SJSA1 (cell line): ENCODE data around the gene HDAC1. TPM values are rescaled to one million over a fixed set of nuclear protein-coding genes. Genes with fewer than 3 reads are reported as not detected.
"Not testable (repeated sequence)": the region's sequence is repeated elsewhere in the genome, so short reads cannot be mapped to it uniquely, and the experiment has no call there.

Source experiments
- DNase-seq, 2 experiments: peaks; one replicate each; pipeline ENCODE4 v3.0.0-alpha.2; 2015 to 2020; ENCODE audit warnings: low spot score in 2 of 2, low read depth in 1 of 2
- H3K27ac ChIP-seq: fragments of 250-450 bp; sonication (Bioruptor Pico); 2 replicates; pipeline ENCODE4 v1.5.1; 2020; ENCODE audit warnings: mild to moderate bottlenecking, moderate library complexity
- H3K27me3 ChIP-seq: fragments of 250-450 bp; sonication (Bioruptor Pico); replicated peaks from 2 replicates; pipeline ENCODE4 v1.5.1; 2020; ENCODE audit warnings: mild to moderate bottlenecking, moderate library complexity
- H3K36me3 ChIP-seq: fragments of 250-450 bp; sonication (Bioruptor Pico); 2 replicates; pipeline ENCODE4 v1.5.1; 2020; ENCODE audit warnings: mild to moderate bottlenecking
- H3K4me1 ChIP-seq: fragments of 250-450 bp; sonication (Bioruptor Pico); replicated peaks from 2 replicates; pipeline ENCODE4 v1.6.1; 2021; ENCODE audit warnings: mild to moderate bottlenecking
- H3K4me3 ChIP-seq: fragments of 250-450 bp; sonication (Bioruptor Pico); 2 replicates; pipeline ENCODE4 v1.5.1; 2020; ENCODE audit warnings: mild to moderate bottlenecking
- H3K9me3 ChIP-seq: fragments of 250-450 bp; sonication (Bioruptor Pico); replicated peaks from 2 replicates; pipeline ENCODE4 v1.5.1; 2020; ENCODE audit warnings: mild to moderate bottlenecking
- total RNA-seq: library from RNA; depleted of rRNA; stranded (reverse); fragments of >200 nt; shearing (Covaris generic); gene quantifications from 2 replicates; pipeline ENCODE4 v1.2.3, GENCODE V29; 2014

Gene HDAC1
- total RNA-seq, 1 experiment from 2014 or later, result 191 TPM

DNA sequence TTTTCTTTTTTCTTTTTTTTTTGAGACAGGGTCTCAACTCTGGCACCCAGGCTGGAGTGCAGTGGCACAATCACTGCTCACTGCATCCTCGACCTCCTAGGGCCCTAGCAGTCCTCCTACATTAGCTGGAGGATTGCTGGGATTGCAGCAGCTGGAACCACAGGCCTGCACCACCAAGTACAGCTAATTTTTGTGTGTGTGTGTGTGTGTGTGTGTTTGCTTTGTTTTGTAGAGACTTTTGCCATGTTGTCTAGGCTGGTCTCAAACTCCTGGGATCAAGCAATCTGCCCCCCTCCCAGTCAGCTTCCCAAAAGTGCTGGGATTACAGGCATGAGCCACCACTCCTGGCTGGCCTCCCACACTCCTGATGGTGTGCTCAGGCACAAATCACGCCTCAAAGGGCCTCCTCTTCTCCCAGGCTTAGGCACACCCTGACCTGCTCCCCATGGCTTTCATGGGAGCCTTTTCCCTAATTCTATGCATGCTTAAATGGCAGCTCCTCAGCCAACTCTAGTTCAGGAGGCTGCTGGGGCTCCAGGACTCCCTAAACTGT lies 61.0 kb downstream of the HDAC1 start:
- H3K9me3 ChIP-seq, result no peaks in the 10 kb centered on the region; the same call in 1 of the 2 replicates
- H3K27ac ChIP-seq, result no peak overlapping the region
- DNase-seq, result no peak
- no peaks in the 10 kb centered on the region for H3K27me3 ChIP-seq
- H3K4me1 ChIP-seq, result peaks cover 12% of the 10 kb centered on the region
- H3K4me3 ChIP-seq, result no peak overlapping the region
- peaks cover 8% of the 10 kb centered on the region; the same call in 1 of the 2 replicates for H3K36me3 ChIP-seq

DNA sequence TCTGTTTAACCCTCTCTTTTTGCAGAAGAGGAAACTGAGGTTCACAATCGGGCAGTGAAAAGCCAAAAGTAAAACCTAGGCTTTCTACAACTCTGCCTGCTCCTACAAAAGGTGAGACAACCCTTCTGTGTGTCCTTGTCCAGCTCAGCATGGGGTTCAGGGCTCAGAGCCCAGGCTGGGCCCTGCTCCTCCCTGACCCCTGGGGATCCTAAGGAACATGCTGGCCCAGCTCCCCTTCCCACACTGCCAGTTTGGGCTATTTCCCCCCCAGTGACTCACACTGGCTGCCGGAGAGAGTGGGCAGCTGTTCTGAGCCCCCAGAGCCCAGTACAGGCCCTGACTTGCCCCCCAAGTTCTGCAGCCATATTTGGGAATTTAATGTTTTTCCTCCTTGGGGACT lies 61.5 kb downstream of the HDAC1 start:
- Histone ChIP-seq H3K27me3 (no peaks in the 10 kb centered on the region), H3K4me1 (peaks cover 12% of the 10 kb centered on the region), H3K36me3 (peaks cover 8% of the 10 kb centered on the region; the same call in 1 of the 2 replicates), H3K9me3 (no peaks in the 10 kb centered on the region; the same call in 1 of the 2 replicates), H3K4me3 (no peak overlapping the region), H3K27ac (no peak overlapping the region)
- DNase-seq, result no peak

DNA sequence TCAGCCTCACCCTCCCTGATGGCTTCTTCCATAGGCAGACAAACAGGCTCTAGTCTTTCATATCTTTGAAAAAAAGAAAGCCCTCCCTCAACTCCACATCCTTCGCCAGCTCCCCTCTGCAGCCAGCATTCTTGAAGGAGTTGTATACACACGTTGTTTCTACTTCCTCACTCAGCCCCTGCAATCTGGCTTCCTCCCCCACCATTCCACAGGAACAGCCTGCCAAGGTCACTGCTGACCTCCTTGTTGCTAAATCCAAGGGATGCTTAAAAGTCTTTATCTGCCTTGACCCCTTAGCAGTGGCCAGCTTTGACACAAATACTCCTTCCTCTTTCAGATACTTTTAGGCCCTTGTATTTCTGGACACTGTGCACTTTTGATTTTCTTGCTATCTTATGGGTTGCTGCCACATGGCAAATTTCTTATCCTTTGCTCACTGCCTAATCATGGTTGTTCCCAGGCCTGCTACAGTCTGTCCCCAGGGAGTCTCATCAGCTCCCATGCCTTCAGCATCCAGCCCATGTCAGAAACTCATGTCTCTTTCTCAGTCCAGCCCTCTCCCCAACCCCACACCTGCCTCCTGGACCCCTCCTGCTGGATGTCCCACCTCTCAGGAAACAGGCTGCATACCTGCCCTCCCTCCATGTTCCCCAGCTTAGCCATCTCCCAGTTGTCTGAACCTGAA lies 62.1 kb downstream of the HDAC1 start:
- Histone ChIP-seq H3K27ac (no peak overlapping the region), H3K9me3 (no peaks in the 10 kb centered on the region; the same call in 1 of the 2 replicates), H3K36me3 (peaks cover 8% of the 10 kb centered on the region; the same call in 1 of the 2 replicates), H3K4me3 (no peak overlapping the region), H3K27me3 (no peaks in the 10 kb centered on the region), H3K4me1 (peaks cover 12% of the 10 kb centered on the region)
- no peak for DNase-seq

DNA sequence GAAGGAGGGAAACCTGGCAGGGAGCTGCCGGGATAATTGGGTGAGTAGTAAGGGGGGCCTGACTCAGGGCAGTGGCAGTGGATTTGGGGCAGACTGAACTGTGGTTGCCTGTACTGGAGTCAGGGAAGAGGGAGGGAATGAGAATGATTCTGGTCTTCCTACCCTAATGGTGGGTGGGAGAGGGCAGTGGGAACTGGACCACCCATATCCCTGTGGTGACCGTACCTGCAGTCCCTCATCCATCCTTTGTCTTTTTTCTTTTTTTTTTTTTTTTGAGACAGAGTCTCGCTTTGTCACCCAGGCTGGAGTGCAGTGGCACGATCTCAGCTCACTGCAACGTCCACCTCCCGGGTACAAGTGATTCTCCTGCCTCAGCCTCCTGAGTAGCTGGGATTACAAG lies 63.9 kb downstream of the HDAC1 start:
- DNase-seq, H3K4me3 ChIP-seq, H3K9me3 ChIP-seq, H3K27me3 ChIP-seq, H3K27ac ChIP-seq, H3K36me3 ChIP-seq: not testable (repeated sequence)
- H3K4me1 ChIP-seq, result peaks cover 11% of the 10 kb centered on the region

DNA sequence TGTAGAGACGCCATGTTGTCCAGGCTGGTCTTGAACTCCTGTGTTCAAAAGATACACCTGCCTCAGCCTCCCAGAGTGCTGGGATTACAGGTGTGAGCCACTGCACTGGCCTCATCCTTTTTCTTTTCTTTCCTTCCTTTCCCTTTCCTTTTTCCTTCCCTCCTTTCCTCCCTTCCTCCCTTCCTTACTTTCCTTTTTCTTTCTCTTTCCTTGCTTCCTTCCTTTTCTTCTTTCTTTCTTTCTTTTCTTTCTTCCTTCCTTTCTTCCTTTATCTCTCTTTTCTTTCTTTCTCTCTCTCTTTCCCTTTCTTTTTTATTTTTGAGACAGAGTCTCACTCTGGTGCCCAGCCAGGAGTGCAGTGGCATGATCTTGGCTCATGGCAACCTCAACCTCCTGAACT lies 64.6 kb downstream of the HDAC1 start:
- H3K4me1 ChIP-seq, result peaks cover 9% of the 10 kb centered on the region
- H3K4me3 ChIP-seq, result no peak overlapping the region
- no peaks in the 10 kb centered on the region; the same call in 1 of the 2 replicates for H3K9me3 ChIP-seq
- no peak for DNase-seq
- no peaks in the 10 kb centered on the region for H3K27me3 ChIP-seq
- H3K36me3 ChIP-seq, result peaks cover 13% of the 10 kb centered on the region
- no peak overlapping the region for H3K27ac ChIP-seq

DNA sequence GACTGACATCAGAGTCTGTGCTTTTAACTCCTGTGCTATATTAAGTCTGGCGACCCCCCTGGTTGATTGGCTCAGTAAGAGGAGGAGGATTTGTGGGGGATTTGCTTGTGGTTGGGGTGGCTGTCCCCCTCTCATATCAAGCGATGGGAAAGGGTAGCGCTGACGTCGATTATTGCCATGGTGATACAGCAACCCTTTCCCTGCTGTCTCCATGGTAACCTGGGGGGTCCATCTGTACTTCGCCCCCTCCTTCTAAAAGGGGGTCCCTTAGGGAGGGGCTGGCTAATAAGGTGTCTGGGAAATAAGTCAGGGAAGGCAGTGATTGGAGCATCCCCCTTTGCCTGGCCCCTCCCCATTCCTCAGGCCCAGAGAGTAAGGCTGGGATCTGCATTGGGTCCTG lies 65.7 kb downstream of the HDAC1 start:
- Histone ChIP-seq H3K4me3 (no peak overlapping the region), H3K27me3 (no peaks in the 10 kb centered on the region), H3K36me3 (peaks cover 13% of the 10 kb centered on the region; the same call in 1 of the 2 replicates)

DNA sequence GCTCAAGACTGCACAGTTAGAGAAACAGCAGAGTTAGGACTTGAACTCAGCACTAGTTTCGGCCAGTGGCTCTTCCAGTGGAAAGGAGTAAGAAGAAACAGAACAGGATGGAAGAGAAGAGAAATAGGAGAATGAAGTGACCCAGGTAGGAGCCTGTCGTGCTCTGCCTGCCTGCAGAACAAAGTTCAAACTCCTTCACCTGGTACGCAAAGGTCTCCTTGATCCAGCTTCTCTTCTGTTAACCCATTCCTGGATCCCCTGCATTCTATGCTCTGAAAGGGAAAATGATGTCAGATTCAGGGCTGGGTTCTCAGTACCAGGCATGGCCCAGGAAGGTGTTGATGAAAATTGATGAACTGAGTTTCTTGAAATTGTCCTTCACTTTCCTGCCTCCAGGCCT lies 66.6 kb downstream of the HDAC1 start:
- no peak overlapping the region for H3K4me3 ChIP-seq
- peaks cover 7% of the 10 kb centered on the region for H3K4me1 ChIP-seq
- no peak for DNase-seq
- H3K27me3 ChIP-seq, result no peaks in the 10 kb centered on the region
- H3K36me3 ChIP-seq, result peaks cover 15% of the 10 kb centered on the region
- H3K9me3 ChIP-seq, result no peaks in the 10 kb centered on the region
- H3K27ac ChIP-seq, result no peak overlapping the region

More for the DNA sequence above, 65.7 kb downstream of the HDAC1 start:
- no peak overlapping the region for H3K27ac ChIP-seq
- H3K4me1 ChIP-seq, result peaks cover 7% of the 10 kb centered on the region
- H3K9me3 ChIP-seq, result no peaks in the 10 kb centered on the region
- no peak for DNase-seq

DNA sequence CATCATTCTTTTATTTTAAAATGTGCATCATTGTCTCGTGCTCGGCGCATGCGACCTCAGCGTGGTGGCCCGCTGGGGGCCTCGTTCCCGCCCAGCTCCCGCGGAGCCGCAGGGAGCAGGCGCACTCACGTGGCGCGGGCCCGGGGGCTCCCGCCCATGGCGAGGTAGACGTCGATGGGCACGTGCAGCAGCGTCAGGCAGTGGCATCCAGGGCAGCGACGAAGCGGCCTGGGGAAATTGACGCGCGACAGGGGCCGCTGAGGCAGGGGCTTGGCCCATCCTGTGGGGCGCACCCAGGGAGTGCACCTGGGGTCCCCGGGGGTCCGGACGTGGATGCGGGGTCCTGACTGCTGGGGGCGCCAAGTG lies 69.4 kb downstream of the HDAC1 start:
- Histone ChIP-seq H3K4me1 (peaks cover 7% of the 10 kb centered on the region), H3K4me3 (no peak overlapping the region), H3K27ac (no peak overlapping the region), H3K36me3 (peaks cover 22% of the 10 kb centered on the region), H3K9me3 (no peaks in the 10 kb centered on the region), H3K27me3 (no peaks in the 10 kb centered on the region)
- DNase-seq, result no peak

DNA sequence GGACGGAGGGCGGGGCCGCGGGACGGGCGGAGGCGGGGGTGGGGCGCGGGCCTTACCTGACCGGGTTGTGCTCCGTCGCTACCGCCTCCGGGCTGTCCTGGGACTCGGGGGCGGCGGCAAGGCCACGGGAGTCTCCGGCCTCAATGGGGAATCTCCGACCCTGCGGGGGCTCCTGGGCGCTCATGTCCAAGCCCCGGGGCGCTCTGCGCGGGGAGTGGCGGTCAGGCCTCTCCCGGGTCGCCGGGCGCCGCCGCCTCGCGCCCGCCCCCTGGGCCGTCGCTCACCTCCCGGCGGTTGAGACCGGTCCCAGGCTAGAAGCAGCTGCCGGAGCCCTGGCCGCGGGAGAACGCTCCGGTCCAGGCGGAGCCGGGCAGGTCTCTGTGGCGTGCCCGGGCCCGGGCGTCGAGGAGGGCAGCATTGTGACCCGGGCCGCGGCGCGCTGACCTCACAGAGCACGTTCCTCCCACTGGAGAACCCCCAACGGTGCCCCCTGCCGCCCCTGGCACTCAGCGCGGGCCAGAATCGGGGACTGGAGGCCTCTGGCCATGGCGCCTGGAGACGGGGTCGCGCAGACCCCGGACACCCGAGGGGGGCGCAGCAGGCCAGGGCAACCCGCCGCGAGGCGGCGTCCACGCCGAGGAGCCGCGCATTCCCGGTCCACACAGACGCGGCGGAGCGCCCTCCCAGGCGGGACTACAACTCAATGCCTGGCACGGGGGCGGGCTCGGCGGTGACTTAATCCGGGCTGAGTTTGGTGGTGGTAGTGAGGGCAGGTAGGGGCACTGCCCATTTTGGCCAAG lies 70.0 kb downstream of the HDAC1 start:
- Histone ChIP-seq H3K27ac (no peak overlapping the region), H3K36me3 (peaks cover 25% of the 10 kb centered on the region), H3K4me1 (peaks cover 7% of the 10 kb centered on the region), H3K9me3 (no peaks in the 10 kb centered on the region), H3K27me3 (no peaks in the 10 kb centered on the region), H3K4me3 (peak overlapping the region; percentile 28)
- DNase-seq, result no peak

DNA sequence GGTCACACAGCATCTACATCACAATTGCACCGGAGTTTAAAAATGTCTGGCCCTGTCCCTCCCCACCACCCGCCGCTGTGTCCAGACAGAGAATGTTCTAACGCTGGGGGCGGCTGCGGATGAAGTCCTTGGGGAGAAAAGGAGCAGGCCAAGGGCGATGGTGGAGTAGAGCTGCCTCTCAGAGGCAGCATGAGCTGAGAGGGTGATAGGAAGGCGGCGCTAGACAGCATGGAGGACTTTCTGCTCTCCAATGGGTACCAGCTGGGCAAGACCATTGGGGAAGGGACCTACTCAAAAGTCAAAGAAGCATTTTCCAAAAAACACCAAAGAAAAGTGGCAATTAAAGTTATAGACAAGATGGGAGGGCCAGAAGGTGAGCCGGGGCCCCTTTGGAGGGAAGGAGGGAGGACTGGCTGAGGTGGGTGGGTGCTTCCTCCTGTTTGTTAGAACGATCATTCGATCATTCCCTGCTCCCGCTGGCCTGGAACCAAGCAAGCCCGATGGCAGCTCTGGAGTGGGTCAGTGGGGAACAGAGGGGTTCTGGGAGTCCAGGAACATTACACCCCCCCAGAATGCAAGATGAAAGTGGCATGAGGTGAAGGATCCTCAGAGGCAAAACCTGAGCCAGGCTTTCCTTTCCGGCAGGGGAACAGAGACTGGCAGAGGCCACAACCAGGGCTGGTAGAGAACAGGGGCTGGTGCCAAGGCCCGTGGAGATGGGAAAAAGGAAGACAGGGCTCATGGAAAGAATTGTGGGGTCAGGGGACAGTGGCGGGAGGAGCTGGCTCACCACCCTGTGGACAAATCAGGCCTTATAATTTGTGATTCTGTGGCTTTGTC lies 70.8 kb downstream of the HDAC1 start, which contains the start of the genes FAM229A and TSSK3:
FAM229A (minus strand) TSS at position 12 of the 840 bp plus-strand sequence. CDS start 394 bp downstream, outside the sequence.
TSSK3 (plus strand) TSS at position 66 of the 840 bp plus-strand sequence; CDS start at position 229, 163 bp downstream.
- peaks cover 33% of the 10 kb centered on the region for H3K36me3 ChIP-seq
- H3K27me3 ChIP-seq, result no peaks in the 10 kb centered on the region
- no peak within 1 kb of the TSS for H3K27ac ChIP-seq
- no peak for DNase-seq
- peak within 1 kb of the TSS; percentile 28 for H3K4me3 ChIP-seq
- H3K9me3 ChIP-seq, result no peaks in the 10 kb centered on the region
- peaks cover 7% of the 10 kb centered on the region for H3K4me1 ChIP-seq

DNA sequence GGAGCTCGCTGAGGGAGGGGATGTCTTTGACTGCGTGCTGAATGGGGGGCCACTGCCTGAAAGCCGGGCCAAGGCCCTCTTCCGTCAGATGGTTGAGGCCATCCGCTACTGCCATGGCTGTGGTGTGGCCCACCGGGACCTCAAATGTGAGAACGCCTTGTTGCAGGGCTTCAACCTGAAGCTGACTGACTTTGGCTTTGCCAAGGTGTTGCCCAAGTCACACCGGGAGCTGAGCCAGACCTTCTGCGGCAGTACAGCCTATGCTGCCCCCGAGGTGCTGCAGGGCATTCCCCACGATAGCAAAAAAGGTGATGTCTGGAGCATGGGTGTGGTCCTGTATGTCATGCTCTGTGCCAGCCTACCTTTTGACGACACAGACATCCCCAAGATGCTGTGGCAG lies 71.8 kb downstream of the HDAC1 start:
- no peak for DNase-seq
- H3K9me3 ChIP-seq, result no peaks in the 10 kb centered on the region
- peaks cover 7% of the 10 kb centered on the region for H3K4me1 ChIP-seq

DNA sequence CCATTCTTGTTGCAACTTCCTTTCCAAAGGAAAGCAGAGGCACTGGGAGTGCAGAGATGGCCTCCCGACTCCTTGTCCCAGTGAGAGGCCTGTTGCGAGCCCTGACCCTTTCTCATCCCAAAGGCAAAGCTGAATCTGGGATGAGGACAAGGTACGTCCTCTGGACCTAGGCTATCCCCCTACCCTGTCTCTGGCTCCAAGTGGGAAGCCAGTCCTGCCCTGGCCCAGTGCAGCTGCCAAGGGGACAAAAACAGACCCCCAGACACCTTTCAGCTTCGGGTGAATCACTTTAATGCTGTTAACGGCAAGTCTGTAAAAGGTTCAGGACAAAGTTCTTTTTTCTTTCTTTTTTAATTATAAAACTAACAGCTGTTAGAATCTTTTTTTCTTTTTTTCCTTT lies 73.0 kb downstream of the HDAC1 start:
- no peak overlapping the region for H3K4me3 ChIP-seq
- no peaks in the 10 kb centered on the region for H3K9me3 ChIP-seq
- no peaks in the 10 kb centered on the region for H3K27me3 ChIP-seq
- DNase-seq, result no peak
- H3K4me1 ChIP-seq, result peaks cover 7% of the 10 kb centered on the region
- peaks cover 53% of the 10 kb centered on the region for H3K36me3 ChIP-seq
- H3K27ac ChIP-seq, result no peak overlapping the region

More for the DNA sequence above, 71.8 kb downstream of the HDAC1 start:
- no peaks in the 10 kb centered on the region for H3K27me3 ChIP-seq
- H3K27ac ChIP-seq, result no peak overlapping the region
- peaks cover 43% of the 10 kb centered on the region for H3K36me3 ChIP-seq
- H3K4me3 ChIP-seq, result no peak overlapping the region

DNA sequence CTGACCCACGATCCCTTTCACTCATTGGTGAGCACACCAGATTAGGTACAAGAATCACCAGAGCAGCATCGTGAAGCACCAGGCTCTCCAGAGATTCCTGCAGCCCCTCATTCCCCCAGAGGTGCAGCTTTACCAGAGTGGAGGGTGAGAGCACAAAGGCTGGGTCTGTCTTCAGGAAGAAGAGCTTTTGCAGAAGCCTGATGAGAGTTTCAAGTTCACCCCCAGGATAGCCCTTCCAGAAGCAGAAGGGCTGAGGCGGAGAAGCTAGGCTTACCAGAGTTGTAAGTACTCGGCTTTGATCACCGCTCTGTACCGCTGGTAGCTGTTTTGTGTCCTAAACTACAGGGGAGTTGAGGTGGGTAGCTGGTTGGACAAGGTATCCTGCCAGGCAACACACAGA lies 73.6 kb downstream of the HDAC1 start:
- no peaks in the 10 kb centered on the region for H3K27me3 ChIP-seq
- H3K36me3 ChIP-seq, result peaks cover 59% of the 10 kb centered on the region
- no peak overlapping the region for H3K27ac ChIP-seq
- no peak for DNase-seq
- H3K9me3 ChIP-seq, result no peaks in the 10 kb centered on the region
- H3K4me1 ChIP-seq, result peaks cover 7% of the 10 kb centered on the region
- no peak overlapping the region for H3K4me3 ChIP-seq
